Activated T-cell treated with anti-CD3 and anti-CD28 coated beads, Interleukin-2, amount 50 U/mL, for 4 hours (primary cell): Measurements from ENCODE around the gene CT47A1. TPM values are rescaled to one million over a fixed set of nuclear protein-coding genes. Genes with fewer than 3 reads are reported as not detected.

Source experiments
- total RNA-seq, 3 donors: library from RNA; stranded (reverse); gene quantifications; one replicate each; pipeline ENCODE4 v1.2.1, GENCODE V29; 2021

The CT47A1 gene
- total RNA-seq, 3 donors from 2014 or later = not detected

Other genes with a start within 250 kb of the CT47A1 start
- not detected for gene CT47B1, start 109.9 kb downstream of the CT47A1 start, total RNA-seq
- gene CT47A11, start 48.6 kb downstream of the CT47A1 start, total RNA-seq = not detected
- not detected for gene CT47A10, start 43.7 kb downstream of the CT47A1 start, total RNA-seq
- not detected for gene CT47A9, start 38.9 kb downstream of the CT47A1 start, total RNA-seq
- gene CT47A8, start 34.0 kb downstream of the CT47A1 start, total RNA-seq = not detected
- not detected for gene CT47A7, start 29.2 kb downstream of the CT47A1 start, total RNA-seq
- not detected for gene CT47A6, start 24.3 kb downstream of the CT47A1 start, total RNA-seq
- gene CT47A5, start 19.4 kb downstream of the CT47A1 start, total RNA-seq = not detected
- gene CT47A4, start 14.6 kb downstream of the CT47A1 start, total RNA-seq = not detected
- not detected for gene CT47A3, start 9.7 kb downstream of the CT47A1 start, total RNA-seq
- not detected for gene CT47A2, start 4.8 kb downstream of the CT47A1 start, total RNA-seq
- gene GLUD2, start 61.9 kb upstream of the CT47A1 start, total RNA-seq = 1 to 10 TPM in 2 of 3 donors, under 1 TPM in 1; 0.76 to 2.0 (median 1.9) TPM